Activated CD8-positive, alpha-beta memory T cell treated with anti-CD3 and anti-CD28 coated beads for 4 hours (primary cell): ENCODE data around the gene BTAF1.

Source experiments
- DNase-seq, 2 donors: peaks; one replicate each; pipeline ENCODE4 v3.0.0-alpha.2; 2020; ENCODE audit warnings: low read depth in 2 of 2

BTAF1 gene

DNA sequence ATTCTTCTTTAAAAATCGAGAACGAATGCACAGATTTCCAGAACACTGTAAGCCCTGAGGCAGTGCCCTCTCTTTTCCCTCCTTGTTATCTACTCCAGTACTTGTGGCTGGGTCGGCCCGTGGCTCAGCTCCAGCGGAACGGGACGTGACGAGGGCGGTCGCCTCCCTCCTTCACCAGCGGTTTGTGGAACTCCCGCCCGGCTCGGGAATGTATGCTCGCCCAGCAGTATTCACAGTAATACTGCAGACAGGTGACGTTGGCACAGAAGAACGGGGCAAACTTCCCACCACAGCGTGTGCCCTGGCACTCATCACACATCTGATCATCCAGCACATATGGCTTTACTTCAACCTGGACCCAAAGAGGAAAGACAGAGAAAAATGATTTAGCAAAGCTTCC lies 128.5 kb downstream of the BTAF1 start:
- no peak for DNase-seq

DNA sequence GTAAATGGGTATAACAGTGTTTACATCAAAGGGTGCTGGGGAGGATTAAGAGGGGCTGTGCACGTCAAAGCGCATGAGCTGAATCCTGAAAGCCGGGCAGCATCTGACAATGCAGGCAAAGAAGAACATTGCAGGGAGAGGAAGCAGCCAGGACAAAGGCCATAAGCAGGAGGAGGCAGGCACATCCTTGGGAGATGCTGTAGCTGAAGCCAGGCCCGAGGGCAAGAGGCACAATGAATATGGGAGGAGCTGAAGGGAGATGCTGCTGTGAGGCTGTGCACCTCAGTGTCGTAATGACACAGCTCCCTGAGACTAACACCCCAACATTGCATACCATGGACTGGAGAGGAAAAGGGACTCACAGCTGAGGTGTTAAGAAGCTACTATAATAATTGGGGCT lies 129.2 kb downstream of the BTAF1 start:
- no peak for DNase-seq

DNA sequence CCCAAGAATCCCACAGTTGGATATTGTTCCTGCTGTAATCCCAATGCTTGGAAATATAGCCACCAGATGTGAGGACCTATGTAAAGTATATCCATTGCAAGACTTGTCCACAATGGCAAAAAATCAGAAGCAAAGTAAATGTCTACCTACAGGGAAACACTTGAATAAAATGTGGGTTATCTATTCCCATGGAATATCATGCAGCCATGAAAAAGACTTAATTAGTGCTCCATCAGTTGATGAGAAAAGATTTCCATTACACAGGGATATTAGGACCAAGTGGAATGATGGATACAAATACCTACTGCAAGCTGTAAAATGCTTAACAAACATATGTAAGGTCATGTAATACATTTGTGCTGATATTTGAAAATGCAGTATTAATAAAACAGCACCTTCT lies 131.2 kb downstream of the BTAF1 start:
- no peak for DNase-seq

DNA sequence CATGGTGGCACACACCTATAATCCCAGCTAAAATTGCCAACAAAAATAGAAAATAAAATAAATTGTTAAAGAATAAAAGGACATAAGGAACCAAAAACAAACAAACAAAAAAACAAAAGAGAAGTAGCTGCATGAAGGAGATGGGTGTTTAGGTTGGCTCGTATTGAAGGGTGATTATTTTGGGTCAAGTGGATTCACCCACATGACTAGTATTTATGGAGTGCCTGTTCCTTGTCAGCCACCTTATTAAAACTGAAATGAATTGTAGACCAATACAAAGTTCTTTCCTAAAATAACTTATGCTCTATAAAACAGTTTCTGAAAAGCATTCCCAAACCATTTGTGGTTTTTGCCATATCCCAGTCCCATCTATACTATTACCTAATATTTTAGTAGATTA lies 138.7 kb downstream of the BTAF1 start:
- DNase-seq = no peak

DNA sequence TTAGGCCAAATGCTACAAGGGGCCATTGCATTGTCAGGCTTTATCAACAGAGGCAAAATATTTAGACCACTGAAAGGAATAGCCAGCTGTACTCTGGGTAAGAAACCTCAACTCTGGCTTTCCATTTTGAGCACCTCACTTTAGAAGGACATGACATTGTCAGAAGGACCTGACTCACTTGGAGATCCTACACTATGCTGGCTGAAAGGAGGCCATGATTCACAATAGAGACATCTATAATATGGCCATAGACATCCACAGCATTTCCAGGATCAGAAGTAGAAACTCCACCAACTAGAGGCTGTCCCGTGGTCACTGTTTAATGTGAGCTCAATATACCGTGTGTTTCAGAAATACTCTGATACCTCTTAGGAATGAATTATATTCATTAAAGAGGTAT lies 140.9 kb downstream of the BTAF1 start:
- DNase-seq = no peak

DNA sequence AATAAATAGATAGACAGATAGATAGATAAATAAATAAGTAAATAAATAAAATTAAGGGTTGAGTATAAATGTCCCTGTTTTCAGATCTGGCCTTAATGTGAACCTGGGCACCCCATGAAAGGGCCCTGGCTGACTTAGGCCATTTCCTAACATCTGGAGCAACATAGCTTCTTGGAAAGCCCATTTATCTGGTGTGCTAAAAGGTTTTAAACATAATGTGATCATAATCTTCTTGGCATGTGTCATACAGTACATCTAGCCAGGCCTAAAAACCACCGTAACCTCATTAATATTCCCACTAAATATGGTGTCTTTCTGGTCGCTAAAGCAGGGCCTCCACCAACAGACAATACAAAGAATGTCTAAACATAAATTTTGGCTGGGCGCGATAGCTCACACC lies 142.8 kb downstream of the BTAF1 start:
- no peak for DNase-seq

DNA sequence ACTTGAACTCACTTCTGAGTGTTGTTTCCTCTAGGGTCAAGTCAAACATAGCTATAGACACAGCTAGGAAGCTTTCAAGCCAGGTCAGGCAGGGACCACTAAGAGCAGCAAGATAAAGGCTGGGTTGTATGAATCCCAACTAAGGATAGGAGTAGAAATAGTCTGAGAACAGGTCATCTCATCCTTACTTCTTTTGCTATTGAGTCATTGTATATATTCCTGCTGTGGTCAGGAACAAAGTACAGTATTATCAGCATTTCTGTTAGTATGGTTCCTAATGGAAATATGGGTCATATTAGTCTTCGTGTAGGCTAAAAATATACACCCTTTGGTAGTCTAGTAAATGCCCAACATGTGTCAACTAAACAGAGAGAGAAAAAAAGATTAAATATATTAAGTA lies 145.3 kb downstream of the BTAF1 start:
- DNase-seq = no peak

DNA sequence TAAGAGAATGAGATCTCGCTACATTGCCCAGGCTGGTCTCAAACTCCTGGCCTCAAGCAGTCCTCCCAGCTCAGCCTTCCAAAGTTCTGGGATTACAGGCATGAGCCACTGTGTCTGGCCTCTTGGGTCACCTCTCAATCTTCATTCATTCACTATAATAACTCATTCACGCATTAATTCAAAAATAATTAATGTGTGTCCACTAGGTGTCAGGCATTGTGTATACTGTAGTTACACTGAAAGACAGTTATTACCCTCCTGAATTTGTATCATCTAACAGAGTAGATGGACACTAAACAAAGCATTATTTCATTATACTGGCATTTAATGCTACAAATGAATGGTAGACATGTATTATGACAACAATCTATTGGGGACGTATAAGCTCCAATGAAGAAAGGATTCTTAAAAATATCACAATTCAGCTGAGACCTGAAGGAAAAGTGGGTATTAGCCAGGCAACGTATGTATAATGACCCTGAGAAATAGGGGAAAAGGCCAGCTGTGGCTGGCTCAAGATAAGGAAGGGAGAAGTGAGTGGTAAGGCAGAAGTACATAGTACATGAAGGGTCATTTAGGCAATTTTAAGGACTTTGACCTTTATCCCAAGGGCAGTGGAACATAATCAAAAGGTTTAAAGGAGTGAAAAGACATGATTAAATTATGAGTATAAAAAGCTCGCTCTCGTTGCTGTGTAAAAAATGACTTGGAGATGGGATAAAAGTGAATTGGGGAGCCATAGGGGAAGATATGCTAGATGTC lies 150.7 kb downstream of the BTAF1 start:
- no peak for DNase-seq

DNA sequence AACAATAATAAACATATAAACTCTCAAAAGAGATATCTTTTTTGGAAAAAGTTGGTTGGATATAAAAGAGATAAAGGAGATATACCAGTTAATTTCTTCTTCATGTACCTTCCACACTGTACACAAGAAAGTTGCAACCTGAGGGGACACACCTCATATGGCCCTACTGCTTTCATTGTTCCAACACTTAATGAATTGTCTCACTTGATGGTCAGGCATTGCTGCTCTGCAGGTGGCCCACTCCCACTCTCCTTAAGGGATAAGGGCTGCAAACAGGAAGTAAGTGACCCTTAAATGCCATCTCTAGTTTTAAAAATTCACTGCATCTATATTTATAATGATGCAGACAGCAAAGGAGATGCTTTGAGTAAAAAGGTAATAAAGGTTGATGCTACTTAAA lies 152.3 kb downstream of the BTAF1 start:
- no peak for DNase-seq

DNA sequence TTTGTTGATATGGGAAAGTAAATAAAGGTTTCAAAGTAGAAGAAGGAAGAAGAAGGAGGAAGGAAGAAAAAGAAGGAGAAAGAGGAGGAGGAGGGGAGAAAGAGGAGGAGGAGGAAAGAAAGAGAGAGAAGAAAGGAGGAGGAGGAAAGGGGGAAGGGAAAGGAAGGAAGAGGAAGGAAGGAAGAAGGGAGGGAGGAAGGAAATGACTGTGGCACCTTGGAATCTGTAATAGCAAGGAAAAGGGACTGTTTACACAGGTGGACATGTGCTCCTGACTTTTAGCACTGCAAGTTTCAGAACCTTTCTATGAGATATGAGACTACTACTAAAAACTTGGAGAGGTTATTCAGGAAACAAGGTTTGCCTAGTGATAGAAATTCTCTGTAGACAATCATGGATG lies 153.2 kb downstream of the BTAF1 start:
- no peak for DNase-seq

DNA sequence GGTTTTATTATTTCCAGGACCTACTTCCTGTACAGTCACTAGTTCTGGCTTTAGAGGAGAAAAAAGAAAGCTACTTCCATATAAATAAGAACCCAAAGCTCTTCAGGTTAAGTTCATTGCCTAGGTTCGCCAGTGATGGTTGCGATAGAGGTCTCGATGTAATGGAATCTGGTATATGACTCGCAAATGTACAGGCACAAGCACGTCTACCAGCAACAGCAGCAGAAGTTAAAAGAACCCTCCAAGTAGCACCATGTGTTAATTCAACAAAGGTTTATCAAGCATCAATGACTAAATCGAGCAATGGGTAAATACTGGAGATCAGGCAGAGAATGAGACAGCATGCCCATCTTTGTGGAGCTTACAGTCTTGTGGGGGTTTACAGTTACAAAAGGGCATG lies 155.4 kb downstream of the BTAF1 start:
- DNase-seq = no peak
